NCI-H128 (cell line): Measurements from ENCODE around the gene DDX51.
"Not testable (repeated sequence)": the region's sequence is repeated elsewhere in the genome, so short reads cannot be mapped to it uniquely, and the experiment has no call there.

Experiments used
- DNase-seq: peaks from one replicate; lab custom pipeline; 2025; ENCODE audit not compliant: unreplicated experiment; lab: John Stamatoyannopoulos, UW

The DDX51 gene

DNA sequence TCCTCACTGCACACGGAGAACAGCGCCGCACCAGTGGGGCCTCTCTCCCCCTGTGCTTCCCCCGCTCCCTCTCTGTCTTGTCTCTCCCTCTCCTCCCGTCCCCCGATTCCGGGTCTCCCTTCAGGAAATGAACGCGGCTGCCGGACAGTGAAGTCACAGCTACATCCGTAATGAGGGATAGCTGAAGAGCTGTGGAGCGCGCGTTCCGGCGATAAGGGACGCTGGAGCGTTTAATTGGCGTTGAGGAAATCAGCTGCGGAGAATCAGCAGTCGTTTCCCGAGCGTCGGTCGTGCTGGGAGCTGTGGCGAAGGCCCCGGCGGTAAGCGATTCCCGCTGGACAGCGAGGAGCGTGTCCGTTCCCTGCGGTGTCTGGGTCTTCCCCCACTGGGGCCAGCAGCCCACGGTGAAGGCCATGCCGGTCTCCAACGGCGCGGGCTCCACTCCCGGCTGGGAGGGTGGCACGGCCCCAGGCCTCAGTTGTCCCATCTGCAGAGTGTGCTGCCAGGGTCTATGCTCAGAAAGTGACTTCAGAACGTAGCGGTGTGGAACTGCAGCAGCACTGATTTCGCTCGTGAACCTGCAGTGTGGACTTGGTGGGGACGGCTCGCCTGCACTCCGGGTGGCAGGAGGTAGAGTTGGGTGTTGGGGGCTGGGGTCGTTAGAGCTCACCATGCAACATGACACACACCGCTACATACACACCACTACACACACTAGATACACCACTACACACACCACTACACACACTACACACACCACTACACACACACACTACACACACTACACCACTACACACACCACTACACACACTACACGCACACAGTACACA lies 11.0 kb upstream of the DDX51 start:
- no peak for DNase-seq

DNA sequence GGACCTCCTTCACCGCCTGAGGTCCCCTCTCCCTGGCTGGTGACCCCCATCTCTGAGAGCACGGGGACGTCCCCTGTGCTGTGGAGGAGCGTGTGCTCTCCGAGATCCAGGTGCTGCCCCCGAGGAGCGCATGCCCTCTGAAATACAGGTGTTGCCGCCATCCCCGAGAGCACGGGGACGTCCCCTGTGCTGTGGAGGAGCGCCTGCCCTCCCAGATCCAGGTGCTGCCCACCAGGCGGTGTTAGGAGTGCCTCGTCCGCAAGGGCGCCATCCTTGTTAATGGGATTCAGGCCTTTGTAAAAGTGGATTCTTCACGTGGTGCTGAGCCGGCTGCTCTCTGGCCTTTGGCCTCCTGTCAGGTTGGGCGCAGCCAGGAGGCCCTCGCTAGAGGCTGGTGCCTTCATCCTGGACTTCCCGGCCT lies 10.2 kb upstream of the DDX51 start:
- no peak for DNase-seq

- peak; percentile 70 for DNase-seq
Observed at GRCh38 chr12:132153501-132154340, 9.6 kb upstream of the DDX51 start.

- no peak for DNase-seq
Observed at GRCh38 chr12:132152953-132153352, 8.8 kb upstream of the DDX51 start.

GRCh38 chr12:132152411-132152821 lies 8.3 kb upstream of the DDX51 start:
- DNase-seq, result no peak

DNA sequence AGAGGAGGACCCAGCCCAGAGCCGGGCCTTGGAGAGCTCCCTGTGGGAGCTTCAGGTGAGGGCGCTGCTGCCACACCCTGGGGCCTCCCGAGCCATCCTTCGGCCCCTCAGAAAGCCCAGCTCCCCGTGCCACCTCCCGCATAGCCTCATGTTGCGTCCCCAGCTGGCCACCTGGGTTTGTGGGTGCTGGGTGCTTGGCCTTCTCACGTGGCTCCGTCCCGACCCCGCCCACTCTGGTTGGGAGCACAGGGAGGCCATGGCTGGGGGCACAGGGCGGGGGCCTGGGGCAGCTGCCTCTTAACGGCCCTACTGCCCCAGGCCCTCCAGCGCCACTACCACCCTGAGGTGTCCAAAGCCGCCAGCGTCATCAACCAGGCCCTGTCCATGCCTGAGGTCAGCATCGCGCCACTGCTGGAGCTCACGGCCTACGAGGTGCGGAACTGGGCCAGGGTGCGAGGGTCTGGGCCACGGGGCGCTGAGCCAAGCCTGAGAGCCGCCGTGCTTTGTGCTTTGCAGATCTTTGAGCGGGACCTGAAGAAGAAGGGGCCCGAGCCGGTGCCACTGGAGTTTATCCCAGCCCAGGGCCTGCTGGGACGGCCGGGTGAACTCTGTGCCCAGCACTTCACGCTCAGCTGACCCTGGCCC lies 7.8 kb upstream of the DDX51 start:
- DNase-seq, result no peak

DNA sequence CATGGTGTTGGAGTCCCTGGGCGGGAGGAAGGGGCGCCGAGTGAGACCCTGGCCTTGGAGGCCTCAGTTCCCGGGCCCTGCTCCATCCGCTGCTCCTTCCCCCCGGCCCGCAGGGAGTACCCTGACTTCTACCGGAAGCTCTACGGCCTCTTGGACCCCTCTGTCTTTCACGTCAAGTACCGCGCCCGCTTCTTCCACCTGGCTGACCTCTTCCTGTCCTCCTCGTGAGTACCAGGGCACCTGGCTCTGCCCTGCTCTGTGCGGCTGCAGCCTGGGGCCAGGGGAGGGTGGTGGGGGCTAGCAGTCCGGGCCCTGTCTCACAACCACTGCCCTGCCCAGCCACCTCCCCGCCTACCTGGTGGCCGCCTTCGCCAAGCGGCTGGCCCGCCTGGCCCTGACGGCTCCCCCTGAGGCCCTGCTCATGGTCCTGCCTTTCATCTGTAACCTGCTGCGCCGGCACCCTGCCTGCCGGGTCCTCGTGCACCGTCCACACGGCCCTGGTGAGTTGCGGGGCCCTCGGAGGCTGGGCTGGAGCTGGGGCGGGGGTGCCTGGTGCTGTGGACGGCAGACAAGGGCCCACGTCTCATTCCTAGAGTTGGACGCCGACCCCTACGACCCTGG lies 7.1 kb upstream of the DDX51 start:
- DNase-seq, result no peak

GRCh38 chr12:132150780-132151144 lies 6.6 kb upstream of the DDX51 start:
- DNase-seq, result no peak

DNA sequence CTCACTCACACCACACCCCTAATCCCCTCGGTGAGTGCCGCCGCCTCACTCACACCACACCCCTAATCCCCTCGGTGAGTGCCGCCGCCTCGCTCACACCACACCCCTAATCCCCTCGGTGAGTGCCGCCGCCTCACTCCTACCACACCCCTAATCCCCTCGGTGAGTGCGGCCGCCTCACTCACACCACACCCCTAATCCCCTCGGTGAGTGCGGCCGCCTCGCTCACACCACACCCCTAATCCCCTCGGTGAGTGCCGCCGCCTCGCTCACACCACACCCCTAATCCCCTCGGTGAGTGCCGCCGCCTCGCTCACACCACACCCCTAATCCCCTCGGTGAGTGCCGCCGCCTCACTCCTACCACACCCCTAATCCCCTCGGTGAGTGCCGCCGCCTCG lies 5.4 kb upstream of the DDX51 start:
- DNase-seq, result not testable (repeated sequence)

DNA sequence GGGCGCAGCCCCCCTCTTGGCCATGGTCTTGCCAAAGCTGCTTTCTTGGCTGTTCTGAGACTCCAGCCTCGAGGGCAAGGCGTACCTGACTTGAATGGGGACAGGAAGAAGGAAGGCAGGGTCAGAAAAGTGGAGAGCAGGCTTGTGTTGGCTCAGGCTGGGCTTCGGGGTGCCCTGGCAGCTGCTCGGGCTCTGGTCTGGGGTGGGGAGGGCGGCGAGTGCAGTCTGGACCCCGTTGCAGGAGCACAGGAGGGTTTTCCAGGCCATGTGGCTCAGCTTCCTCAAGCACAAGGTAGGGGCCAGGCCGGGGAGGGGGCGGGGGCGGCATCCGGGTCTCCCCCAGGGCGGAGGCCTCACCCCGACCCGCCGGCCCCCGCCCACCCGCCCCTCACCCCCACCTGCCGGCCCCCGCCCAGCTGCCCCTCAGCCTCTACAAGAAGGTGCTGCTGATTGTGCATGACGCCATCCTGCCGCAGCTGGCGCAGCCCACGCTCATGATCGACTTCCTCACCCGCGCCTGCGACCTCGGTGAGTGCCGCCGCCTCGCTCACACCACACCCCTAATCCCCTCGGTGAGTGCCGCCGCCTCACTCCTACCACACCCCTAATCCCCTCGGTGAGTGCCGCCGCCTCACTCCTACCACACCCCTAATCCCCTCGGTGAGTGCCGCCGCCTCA lies 4.4 kb upstream of the DDX51 start:
- no peak for DNase-seq

DNA sequence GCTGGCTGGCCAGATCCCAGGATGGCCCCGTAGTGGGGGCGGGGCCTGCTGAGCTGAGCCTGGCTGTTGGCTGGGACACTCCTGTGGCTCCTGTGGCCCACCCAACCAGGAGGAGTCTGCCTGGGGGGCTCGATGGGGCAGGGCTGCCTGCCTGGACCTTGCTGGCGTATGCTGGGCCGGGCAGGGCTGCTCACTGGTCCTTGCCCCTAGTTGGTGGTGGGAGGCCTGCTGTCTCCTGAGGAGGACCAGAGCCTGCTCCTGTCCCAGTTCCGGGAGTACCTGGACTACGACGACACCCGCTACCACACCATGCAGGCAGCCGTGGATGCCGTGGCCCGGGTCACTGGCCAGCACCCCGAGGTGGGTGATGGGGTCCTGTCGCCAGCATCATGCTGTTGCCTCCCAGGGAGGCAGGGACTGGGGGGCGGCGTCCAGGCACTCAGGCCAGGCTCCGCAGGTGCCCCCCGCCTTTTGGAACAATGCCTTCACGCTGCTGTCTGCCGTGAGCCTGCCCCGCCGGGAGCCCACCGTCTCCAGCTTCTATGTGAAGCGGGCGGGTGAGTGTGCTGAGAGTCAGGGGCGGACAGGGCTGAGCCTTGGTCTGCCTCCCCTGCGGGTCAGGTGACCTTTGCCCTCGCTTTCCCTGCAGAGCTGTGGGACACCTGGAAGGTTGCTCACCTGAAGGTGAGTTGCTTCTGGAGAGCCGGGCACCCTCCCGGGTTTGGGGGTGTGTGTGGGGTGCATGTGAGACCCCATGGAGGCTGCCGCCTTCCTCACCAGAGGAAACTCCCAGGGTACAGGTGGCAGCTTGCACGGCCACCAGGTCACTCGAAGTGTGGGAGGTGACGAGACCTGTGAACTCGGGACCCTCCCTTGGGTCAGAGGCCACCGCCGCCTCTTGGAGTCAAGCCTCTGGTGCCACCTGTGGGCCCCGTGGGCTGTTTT lies 3.6 kb upstream of the DDX51 start:
- no peak for DNase-seq

GRCh38 chr12:132146772-132147422 lies 2.8 kb upstream of the DDX51 start:
- DNase-seq, result no peak

DNA sequence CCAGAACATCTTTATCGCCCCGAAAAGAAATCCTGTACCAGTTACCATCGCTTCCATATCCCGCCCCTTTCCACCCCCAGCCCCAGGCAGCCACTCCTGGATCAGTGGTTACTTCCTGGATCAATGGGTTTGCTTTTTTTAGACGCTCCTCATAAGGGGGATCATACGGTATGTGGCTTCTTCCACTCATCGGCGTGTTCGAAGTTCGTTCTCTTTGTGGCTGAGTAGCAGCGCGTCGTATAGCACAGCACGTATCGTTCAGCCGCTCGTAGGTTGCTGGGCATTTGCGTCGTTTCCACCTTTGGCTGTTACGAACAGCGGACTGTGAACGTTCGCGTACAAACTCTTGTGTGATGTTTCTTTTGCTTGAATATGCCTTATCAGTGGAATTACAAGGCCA lies 2.0 kb upstream of the DDX51 start:
- DNase-seq, result no peak

GRCh38 chr12:132145334-132145733 lies 1.2 kb upstream of the DDX51 start:
- no peak for DNase-seq

GRCh38 chr12:132144810-132145168 lies 670 bp upstream of the DDX51 start:
- no peak for DNase-seq

GRCh38 chr12:132143336-132144071 lies 615 bp downstream of the DDX51 start:
- DNase-seq, result no peak

GRCh38 chr12:132142679-132143335 lies 1.3 kb downstream of the DDX51 start:
- no peak for DNase-seq
